ENCODE data around the gene RAB20. TPM values are rescaled to one million over a fixed set of nuclear protein-coding genes. Genes with fewer than 3 reads are reported as not detected.
"Not testable (repeated sequence)": the region's sequence is repeated elsewhere in the genome, so short reads cannot be mapped to it uniquely, and the experiment has no call there.

The RAB20 gene
- total RNA-seq, 1 experiment from 2014 or later, result 19.3 TPM

DNA sequence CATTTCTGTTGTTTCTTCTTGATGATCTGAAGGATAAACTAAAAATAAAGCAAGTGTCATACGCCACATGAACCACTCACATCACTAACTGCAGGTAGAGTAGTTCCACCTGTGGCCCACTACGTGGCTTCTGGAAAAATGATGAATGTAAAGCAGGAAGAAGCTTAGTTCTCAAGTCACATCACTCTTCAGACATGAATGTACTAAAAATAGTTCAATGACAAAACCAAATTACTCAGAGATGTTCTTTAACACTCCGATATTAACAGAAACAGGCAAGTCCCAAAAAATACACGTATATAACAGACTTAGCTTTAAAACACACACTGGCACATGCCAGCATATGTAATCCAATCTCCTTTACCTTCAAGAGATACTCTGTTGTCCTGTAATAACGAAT, 21.6 kb downstream of the RAB20 start:
- H3K4me1 ChIP-seq (replicated peaks), result no peaks in the 10 kb centered on the region
- no peak for DNase-seq (ENCODE audit: low read depth in 1 of 2, low spot score in 2 of 2)
- H3K9me3 ChIP-seq (replicated peaks), result no peaks in the 10 kb centered on the region
- no peak overlapping the region for H3K27ac ChIP-seq
- H3K36me3 ChIP-seq, result no peaks in the 10 kb centered on the region
- no peak overlapping the region for H3K4me3 ChIP-seq
- no peaks in the 10 kb centered on the region; the same call in 1 of the 2 replicates for H3K27me3 ChIP-seq (replicated peaks)

DNA sequence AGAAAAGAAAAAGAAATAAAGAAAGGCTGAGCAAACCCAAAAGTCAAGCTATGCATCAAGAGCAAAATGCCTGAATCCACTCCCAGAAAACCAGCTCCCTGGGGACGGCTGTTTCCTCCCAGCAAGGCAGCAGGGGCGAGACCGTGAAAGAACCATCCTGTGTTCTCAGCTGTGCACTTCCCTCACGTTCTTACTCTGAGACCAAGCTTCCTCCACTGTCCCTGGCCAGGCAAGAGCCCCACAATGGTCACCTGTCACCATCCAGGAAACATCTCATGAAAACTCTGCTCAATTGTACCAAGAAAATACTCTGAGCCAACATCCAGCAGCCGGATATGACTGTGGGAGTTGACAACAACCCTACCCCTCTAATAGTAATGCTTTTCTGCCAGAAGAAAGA, 22.9 kb downstream of the RAB20 start:
- H3K9me3 ChIP-seq (replicated peaks), result no peaks in the 10 kb centered on the region
- no peak for DNase-seq (ENCODE audit: low read depth in 1 of 2, low spot score in 2 of 2)
- H3K27me3 ChIP-seq (replicated peaks), result no peaks in the 10 kb centered on the region; the same call in 1 of the 2 replicates
- H3K4me1 ChIP-seq (replicated peaks), result no peaks in the 10 kb centered on the region
- H3K36me3 ChIP-seq, result no peaks in the 10 kb centered on the region
- H3K27ac ChIP-seq, result no peak overlapping the region
- H3K4me3 ChIP-seq, result no peak overlapping the region

DNA sequence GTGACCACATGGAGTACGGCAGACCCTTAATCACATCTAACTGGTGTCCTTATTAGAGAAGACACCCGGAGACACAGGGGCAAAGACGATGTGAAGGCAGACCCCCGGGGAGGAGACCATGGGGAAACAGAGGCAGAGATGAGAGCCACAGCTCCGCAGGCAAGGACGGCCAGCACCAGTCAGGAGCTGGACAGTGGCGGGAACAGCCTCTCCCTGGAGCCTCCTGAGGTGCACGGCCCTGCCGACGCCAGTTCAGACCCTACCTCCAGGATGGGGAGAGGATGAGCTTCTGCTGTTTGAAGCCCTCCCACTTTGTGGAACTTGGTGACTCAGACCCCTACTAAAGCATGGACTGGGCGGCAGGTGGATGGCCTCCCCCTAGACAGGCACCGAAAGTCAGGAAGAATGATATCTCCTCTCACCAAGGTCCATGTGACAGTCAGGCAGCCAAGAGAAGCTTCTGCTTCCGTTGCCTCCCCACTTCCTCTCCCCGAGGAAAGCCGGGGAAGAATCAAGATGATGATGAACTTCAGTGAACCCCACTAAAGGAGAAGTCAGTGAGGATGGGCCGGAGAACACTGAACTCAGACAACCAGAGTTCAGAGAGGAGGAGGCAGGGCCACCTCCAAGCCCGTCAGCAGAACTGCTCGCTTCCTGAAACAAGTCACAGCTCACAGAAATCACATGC, 25.4 kb downstream of the RAB20 start:
- H3K9me3 ChIP-seq (replicated peaks), result no peaks in the 10 kb centered on the region
- no peak overlapping the region for H3K27ac ChIP-seq
- no peaks in the 10 kb centered on the region for H3K36me3 ChIP-seq
- no peak for DNase-seq (ENCODE audit: low read depth in 1 of 2, low spot score in 2 of 2)
- no peaks in the 10 kb centered on the region; the same call in 1 of the 2 replicates for H3K27me3 ChIP-seq (replicated peaks)
- no peak overlapping the region for H3K4me3 ChIP-seq
- no peaks in the 10 kb centered on the region for H3K4me1 ChIP-seq (replicated peaks)

DNA sequence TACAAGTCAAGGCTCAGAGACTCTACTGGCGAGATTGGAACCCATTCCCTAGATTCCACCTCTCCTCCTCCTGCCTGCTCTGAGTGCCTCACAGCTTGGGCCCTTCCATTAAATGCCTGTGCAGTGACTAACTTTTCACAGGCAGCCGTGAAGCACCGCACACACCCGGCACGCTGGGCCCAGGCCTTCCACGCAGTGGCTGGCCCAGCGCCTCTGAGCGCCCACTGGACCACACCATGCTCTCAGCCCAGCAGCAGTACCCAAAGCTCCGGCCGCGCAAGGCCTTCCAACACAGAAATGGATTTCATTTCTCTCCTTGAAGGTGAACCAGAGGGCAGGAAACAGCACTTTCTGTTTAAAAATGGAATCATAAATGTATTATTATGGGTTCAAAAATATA, 26.0 kb downstream of the RAB20 start:
- Histone ChIP-seq H3K36me3 (no peaks in the 10 kb centered on the region), H3K27ac (no peak overlapping the region), H3K4me1 (replicated peaks) (no peaks in the 10 kb centered on the region), H3K27me3 (replicated peaks) (no peaks in the 10 kb centered on the region; the same call in 1 of the 2 replicates), H3K9me3 (replicated peaks) (no peaks in the 10 kb centered on the region), H3K4me3 (no peak overlapping the region)
- no peak for DNase-seq (ENCODE audit: low read depth in 1 of 2, low spot score in 2 of 2)

DNA sequence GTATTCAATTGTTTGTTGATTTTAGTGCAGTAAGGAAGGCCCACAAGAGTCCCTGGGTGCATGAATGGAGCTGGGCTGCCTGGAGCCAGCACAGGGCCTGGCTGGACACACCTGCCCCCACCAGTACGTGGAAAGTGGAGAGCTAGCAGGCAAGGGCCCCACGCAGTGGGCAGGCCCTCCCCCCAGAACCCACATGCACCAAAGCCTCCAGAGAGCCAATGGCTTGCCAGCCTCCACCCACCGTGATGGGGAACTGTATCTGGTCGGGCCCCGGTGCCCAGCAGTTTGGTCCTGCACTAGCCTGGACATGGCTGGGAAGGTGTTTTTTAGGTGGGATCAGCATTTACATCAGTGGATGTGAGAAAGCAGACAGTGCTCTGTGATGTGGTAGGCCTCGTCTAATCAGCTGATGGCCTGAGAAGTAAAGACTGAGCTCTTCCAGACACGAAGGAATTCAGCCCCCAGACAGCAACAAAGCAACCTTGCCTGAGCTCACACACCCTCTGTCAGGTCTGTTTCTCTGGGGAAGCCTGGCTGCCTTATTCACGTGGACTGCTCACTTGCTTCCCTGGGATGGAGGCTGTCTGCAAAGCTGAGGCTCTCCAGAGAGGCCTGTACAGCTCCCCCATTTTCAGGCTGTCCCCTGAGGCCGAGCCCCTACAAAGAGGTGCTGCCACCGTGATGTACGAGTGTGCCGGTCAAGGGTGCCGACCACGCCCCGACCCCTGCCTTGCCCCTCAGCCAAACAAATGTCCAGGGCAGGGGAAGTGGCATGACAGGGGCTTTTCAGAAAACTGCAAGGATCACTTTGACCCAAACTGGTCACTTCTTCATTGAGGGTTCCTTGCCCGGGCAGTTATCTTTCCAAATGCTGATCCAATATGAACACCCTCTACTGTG, 27.5 kb downstream of the RAB20 start:
- H3K4me3 ChIP-seq, result no peak overlapping the region
- H3K9me3 ChIP-seq (replicated peaks), result no peaks in the 10 kb centered on the region
- H3K4me1 ChIP-seq (replicated peaks), result peaks cover 2% of the 10 kb centered on the region; the same call in 1 of the 2 replicates
- no peaks in the 10 kb centered on the region for H3K36me3 ChIP-seq
- H3K27ac ChIP-seq, result no peak overlapping the region
- DNase-seq (ENCODE audit: low read depth in 1 of 2, low spot score in 2 of 2), result no peak
- no peaks in the 10 kb centered on the region for H3K27me3 ChIP-seq (replicated peaks)

DNA sequence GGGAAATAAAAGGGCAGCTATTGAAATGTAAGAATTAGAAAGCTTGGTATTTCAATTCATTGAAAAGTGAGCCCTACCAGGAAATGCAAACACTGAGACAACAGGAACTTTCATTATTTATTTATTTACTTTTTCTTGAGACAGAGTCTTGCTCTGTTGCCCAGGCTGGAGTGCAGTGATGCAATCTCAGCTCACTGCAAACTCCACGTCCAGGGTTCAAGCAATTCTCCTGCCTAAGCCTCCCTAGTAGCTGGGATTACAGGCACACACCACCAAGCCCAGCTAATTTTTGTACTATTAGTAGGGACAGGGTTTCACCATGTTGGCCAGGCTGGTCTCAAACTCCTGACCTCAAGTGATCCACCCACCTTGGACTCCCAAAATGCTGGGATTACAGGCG, 29.3 kb downstream of the RAB20 start:
- H3K4me3 ChIP-seq; DNase-seq (ENCODE audit: low read depth in 1 of 2, low spot score in 2 of 2); H3K27ac ChIP-seq; H3K4me1 ChIP-seq (replicated peaks); H3K9me3 ChIP-seq (replicated peaks); H3K36me3 ChIP-seq; H3K27me3 ChIP-seq (replicated peaks): not testable (repeated sequence)

DNA sequence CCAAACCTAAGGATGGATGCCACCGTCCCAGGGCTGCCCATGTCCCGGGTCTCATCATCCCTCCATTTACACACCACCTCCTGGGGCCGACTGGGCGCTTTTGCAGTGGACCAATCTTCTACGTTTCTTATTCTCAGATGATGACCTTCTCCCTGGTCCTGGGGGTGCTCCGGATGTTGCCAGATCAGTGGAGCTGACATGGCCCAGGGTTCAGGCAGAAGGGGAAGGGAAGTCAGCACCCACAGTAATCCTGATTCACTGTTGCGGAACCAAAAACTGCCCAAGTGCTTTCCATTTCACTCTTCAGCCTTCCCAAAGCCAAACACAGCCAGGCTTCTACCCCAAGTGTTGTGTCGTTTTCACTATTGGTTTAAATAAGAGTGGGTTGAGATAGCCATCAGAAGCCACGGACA, 29.8 kb downstream of the RAB20 start:
- H3K36me3 ChIP-seq, result no peaks in the 10 kb centered on the region
- no peaks in the 10 kb centered on the region for H3K9me3 ChIP-seq (replicated peaks)
- no peak for DNase-seq (ENCODE audit: low read depth in 1 of 2, low spot score in 2 of 2)
- H3K4me3 ChIP-seq, result no peak overlapping the region
- peaks cover 3% of the 10 kb centered on the region; the same call in 1 of the 2 replicates for H3K27me3 ChIP-seq (replicated peaks)
- H3K4me1 ChIP-seq (replicated peaks), result peaks cover 5% of the 10 kb centered on the region; the same call in 1 of the 2 replicates
- H3K27ac ChIP-seq, result no peak overlapping the region

DNA sequence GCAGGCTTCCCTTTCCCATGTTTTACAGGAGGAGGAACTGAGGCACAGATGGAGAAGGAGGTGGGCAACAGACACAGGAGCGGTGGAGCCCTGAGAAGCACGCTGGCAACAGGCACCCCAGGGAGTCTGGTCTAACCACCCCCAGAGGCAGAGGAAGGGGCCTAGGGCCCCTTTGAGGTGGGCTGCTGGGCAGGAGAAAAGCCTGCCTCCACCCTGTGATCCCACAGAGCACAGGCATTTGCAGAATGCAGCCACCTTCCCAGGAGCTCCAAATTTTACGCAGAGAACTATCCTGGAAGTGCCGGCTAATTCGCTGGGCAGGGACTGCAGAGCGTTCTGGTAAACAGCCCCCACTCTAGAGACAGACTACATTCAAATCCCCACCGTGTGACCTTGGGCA, 30.4 kb downstream of the RAB20 start:
- Histone ChIP-seq H3K4me1 (replicated peaks) (peaks cover 5% of the 10 kb centered on the region; the same call in 1 of the 2 replicates), H3K9me3 (replicated peaks) (no peaks in the 10 kb centered on the region), H3K4me3 (no peak overlapping the region), H3K27me3 (replicated peaks) (peaks cover 3% of the 10 kb centered on the region; the same call in 1 of the 2 replicates), H3K27ac (no peak overlapping the region), H3K36me3 (no peaks in the 10 kb centered on the region)
- no peak for DNase-seq (ENCODE audit: low read depth in 1 of 2, low spot score in 2 of 2)

DNA sequence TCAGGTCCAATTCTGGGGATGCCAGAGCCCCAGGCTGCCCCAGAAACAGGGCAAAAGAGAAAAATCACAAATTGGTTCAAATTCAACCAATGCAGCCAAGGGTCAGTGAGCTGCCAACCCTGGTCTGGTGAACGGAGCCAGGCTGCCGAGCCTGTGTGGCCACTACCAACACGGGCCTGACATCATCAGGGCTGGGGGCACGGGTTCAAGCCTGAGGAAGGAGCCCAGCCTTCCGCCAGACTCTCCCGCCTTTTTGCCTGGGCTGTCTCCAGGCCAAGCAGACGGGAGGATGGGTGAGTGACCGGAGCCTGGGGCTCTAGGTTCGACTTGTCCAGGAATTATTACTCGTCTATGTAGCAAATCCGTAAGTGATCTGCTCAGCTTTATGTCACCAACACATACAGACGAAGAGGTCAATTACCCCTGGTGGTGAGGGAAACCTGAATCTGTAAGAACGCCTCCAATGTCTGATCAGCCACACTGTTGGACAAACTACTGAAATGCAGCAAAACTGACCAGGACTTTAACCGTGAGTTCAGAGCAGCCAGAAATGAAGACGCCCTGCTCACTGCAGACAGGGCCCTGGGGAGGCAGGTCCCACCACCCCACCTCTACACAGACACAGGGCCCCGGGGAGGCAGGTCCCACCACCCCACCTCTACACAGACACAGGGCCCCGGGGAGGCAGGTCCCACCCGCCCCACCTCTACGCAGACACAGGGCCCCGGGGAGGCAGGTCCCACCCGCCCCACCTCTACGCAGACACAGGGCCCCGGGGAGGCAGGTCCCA, 31.8 kb downstream of the RAB20 start:
- Histone ChIP-seq H3K9me3 (replicated peaks) (no peaks in the 10 kb centered on the region), H3K4me3 (no peak overlapping the region), H3K36me3 (no peaks in the 10 kb centered on the region), H3K27ac (no peak overlapping the region), H3K27me3 (replicated peaks) (peaks cover 3% of the 10 kb centered on the region; the same call in 1 of the 2 replicates), H3K4me1 (replicated peaks) (peaks cover 5% of the 10 kb centered on the region; the same call in 1 of the 2 replicates)
- DNase-seq (ENCODE audit: low read depth in 1 of 2, low spot score in 2 of 2), result no peak

DNA sequence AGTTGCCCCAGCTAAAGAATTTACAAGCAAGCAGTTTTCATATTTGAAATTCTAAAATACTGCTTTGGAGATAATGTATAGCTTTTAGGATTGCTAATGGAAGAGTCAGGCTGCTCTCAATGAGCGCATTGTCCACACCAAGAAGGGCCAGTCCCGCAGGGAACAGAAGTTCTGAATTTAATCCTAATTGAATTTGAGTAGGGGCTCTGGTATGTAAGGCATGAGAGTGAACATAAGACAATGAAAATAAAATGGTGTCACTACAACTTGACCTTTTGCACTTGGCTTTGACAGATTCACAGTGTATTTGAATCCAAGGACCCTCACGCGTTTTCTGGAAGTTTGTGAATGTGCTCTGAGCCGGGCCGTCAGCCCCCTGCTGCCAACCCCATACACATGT, 32.6 kb downstream of the RAB20 start:
- Histone ChIP-seq H3K27ac (no peak overlapping the region), H3K36me3 (no peaks in the 10 kb centered on the region), H3K9me3 (replicated peaks) (no peaks in the 10 kb centered on the region), H3K27me3 (replicated peaks) (peaks cover 3% of the 10 kb centered on the region; the same call in 1 of the 2 replicates), H3K4me1 (replicated peaks) (peaks cover 7% of the 10 kb centered on the region; the same call in 1 of the 2 replicates), H3K4me3 (no peak overlapping the region)
- DNase-seq (ENCODE audit: low read depth in 1 of 2, low spot score in 2 of 2), result no peak

DNA sequence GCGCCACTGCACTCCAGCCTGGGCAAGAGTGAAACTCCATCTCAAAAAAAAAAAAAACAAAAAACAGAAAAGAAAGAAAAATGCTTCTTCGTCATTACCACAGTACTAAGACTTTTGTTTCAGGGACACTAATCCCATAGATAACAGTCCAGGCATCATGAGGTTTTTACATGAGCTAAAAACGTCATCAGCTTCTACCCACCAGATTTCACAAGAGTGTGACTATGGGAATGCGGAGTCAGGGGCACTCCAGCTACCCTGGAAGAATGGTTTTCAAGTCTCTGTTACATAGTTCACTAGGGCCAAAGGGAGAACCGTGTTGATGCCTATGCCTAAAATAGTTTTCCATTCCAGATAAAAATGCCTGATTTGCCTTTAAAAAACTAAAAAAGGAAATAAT, 33.2 kb downstream of the RAB20 start:
- DNase-seq (ENCODE audit: low read depth in 1 of 2, low spot score in 2 of 2), result no peak
- H3K9me3 ChIP-seq (replicated peaks), result no peaks in the 10 kb centered on the region
- peaks cover 3% of the 10 kb centered on the region; the same call in 1 of the 2 replicates for H3K27me3 ChIP-seq (replicated peaks)
- no peaks in the 10 kb centered on the region for H3K36me3 ChIP-seq
- no peak overlapping the region for H3K4me3 ChIP-seq
- peaks cover 12% of the 10 kb centered on the region; the same call in 1 of the 2 replicates for H3K4me1 ChIP-seq (replicated peaks)
- H3K27ac ChIP-seq, result no peak overlapping the region

DNA sequence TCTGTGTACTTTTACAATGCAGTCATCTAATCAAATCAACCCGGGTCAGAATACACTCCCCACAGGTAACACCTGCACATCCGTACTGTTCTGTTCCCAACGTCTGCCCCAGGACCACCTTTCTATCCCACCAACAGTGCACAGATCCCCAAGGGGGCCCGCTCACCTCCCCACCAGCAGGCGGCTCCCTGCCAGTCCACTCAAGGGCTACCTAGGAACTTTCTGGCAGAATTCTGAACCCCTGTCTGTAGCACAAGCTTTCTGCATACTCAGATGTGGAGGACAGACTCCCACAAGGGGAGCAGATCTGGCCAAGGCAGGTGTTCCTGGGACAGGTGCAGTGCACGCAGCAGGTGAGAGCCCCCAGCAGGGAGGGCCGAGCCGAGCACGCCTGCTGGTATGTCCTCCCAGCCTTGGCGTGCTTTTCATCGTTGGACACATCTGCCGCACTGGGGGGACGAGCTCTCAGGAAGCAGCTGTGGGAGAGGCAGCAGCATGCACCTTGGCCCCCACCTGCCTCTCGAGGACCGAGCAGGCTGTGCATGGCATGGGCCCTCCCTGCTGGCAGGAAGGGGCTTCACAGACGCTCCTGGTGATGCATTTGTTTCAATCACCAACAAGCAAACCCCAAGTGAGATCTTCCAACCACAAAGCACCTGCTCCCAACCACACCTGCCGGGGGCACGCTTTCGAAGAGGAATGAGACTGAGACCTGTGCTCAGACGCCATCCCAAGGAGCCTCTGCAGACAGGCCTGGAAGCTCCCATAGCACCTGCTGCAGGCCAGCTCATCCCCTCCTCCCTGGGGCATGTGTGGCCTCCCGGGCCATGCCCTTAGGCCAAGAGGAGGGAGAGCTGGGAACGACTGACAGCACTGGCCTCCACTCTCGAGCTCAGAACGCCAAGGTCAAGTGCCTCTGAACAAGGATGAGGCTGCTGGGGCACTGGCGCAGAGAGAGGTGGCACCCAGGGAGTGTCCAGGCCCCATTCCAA, 35.9 kb downstream of the RAB20 start:
- Histone ChIP-seq H3K27me3 (replicated peaks) (peaks cover 3% of the 10 kb centered on the region; the same call in 1 of the 2 replicates), H3K4me3 (no peak overlapping the region), H3K4me1 (replicated peaks) (peaks cover 12% of the 10 kb centered on the region), H3K27ac (no peak overlapping the region), H3K9me3 (replicated peaks) (no peaks in the 10 kb centered on the region), H3K36me3 (no peaks in the 10 kb centered on the region)
- no peak for DNase-seq (ENCODE audit: low read depth in 1 of 2, low spot score in 2 of 2)

Measured in SJSA1 (cell line).